H1 (cell line): ENCODE measurements around the gene PBX1.

Source experiments
- BCL11A ChIP-seq, 2 experiments: IDR thresholded peaks; one replicate each; pipeline ENCODE4 v1.6.1; 2011; ENCODE audit warnings: low read depth in 2 of 2, low read length in 2 of 2, mild to moderate bottlenecking in 2 of 2
- EP300 ChIP-seq, 2 experiments: IDR thresholded peaks; 1 replicate in 1 of 2; 2 replicates in 1 of 2; pipeline ENCODE4 v1.6.1; 2011 to 2012; ENCODE audit warnings: low read depth in 2 of 2, low read length in 2 of 2, mild to moderate bottlenecking in 2 of 2, borderline replicate concordance in 1 of 2, inconsistent platforms in 1 of 2, moderate library complexity in 1 of 2
- EZH2 ChIP-seq: fragments of 200-600 bp; sonication (generic); IDR thresholded peaks from 2 replicates; pipeline ENCODE4 v1.7.1; 2012; ENCODE audit warnings: low read depth, mild to moderate bottlenecking, moderate library complexity, low read length, inconsistent platforms; ENCODE audit not compliant: severe bottlenecking
- SIX5 ChIP-seq: IDR thresholded peaks from 2 replicates; pipeline ENCODE4 v1.6.1; 2011; ENCODE audit warnings: mild to moderate bottlenecking, low read depth, low read length
- TF ChIP-seq, protein P1 (sequence below), 3 experiments: IDR thresholded peaks; 1 replicate in 2 of 3; 2 replicates in 1 of 3; pipeline versions ENCODE4 v1.5.1 to v1.6.1; 2011; ENCODE audit warnings: low read length in 3 of 3, mild to moderate bottlenecking in 3 of 3, inconsistent platforms in 2 of 3, low read depth in 1 of 3, moderate library complexity in 1 of 3; ENCODE audit not compliant: insufficient read depth in 1 of 3; ENCODE audit errors: control extremely low read depth in 1 of 3
- TF ChIP-seq, protein P2 (sequence below): IDR thresholded peaks from 2 replicates; pipeline ENCODE4 v1.6.1; 2011; ENCODE audit warnings: low read depth, mild to moderate bottlenecking, low read length; ENCODE audit not compliant: insufficient read depth

DNA sequence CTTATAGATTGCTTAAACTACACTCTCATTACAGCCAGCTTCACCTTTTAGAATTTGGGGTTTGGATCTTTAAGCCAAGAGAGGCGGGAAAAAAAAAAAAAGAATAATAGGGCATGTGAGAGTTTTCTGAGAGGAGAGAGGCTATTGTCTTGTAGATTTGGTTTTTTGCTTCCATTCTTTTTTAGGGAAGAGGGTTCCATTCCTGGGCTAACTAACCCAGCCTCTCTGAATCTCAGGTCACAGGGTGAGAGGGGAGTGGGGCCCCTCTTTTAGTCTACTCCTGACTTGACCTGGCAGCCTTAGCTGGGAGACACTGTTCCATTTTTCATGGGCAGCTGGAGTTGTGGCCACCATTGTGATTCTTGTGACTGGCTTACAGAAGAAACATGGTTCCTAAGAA lies 24.2 kb downstream of the PBX1 start:
- TF ChIP-seq SIX5 (no peak), BCL11A (IDR thresholded peaks at IDR 0.05; ENCODE audit: low read depth in 2 of 2, low read length in 2 of 2) (no peak), EZH2 (no peak), EP300 (IDR thresholded peaks at IDR 0.05; ENCODE audit: borderline replicate concordance in 1 of 2, low read depth in 2 of 2, low read length in 2 of 2) (no peak)
- TF ChIP-seq, protein P1, sequence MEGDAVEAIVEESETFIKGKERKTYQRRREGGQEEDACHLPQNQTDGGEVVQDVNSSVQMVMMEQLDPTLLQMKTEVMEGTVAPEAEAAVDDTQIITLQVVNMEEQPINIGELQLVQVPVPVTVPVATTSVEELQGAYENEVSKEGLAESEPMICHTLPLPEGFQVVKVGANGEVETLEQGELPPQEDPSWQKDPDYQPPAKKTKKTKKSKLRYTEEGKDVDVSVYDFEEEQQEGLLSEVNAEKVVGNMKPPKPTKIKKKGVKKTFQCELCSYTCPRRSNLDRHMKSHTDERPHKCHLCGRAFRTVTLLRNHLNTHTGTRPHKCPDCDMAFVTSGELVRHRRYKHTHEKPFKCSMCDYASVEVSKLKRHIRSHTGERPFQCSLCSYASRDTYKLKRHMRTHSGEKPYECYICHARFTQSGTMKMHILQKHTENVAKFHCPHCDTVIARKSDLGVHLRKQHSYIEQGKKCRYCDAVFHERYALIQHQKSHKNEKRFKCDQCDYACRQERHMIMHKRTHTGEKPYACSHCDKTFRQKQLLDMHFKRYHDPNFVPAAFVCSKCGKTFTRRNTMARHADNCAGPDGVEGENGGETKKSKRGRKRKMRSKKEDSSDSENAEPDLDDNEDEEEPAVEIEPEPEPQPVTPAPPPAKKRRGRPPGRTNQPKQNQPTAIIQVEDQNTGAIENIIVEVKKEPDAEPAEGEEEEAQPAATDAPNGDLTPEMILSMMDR (IDR thresholded peaks at IDR 0.05; ENCODE audit: control extremely low read depth in 1 of 3, insufficient read depth in 1 of 3, low read depth in 1 of 3, low read length in 3 of 3): no peak
- TF ChIP-seq, protein P2, sequence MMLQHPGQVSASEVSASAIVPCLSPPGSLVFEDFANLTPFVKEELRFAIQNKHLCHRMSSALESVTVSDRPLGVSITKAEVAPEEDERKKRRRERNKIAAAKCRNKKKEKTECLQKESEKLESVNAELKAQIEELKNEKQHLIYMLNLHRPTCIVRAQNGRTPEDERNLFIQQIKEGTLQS: no peak
